Fibroblast of pulmonary artery (primary cell): Measurements from ENCODE around the gene ASB10.

ENCODE experiments used
- DNase-seq: peaks from one replicate; pipeline ENCODE4 v3.0.0-alpha.2; 2010; ENCODE audit warnings: low read depth
- H3K4me3 ChIP-seq: replicated peaks from 2 replicates; pipeline ENCODE4 v1.5.1; 2011; ENCODE audit warnings: low read depth, mild to moderate bottlenecking, control low read depth, low read length, moderate library complexity
- TF ChIP-seq, protein P1 (sequence below): IDR thresholded peaks from 2 replicates; pipeline ENCODE4 v1.5.1; 2011; ENCODE audit warnings: mild to moderate bottlenecking, control low read depth, low read length, inconsistent platforms; ENCODE audit errors: missing control alignments

Gene ASB10

DNA sequence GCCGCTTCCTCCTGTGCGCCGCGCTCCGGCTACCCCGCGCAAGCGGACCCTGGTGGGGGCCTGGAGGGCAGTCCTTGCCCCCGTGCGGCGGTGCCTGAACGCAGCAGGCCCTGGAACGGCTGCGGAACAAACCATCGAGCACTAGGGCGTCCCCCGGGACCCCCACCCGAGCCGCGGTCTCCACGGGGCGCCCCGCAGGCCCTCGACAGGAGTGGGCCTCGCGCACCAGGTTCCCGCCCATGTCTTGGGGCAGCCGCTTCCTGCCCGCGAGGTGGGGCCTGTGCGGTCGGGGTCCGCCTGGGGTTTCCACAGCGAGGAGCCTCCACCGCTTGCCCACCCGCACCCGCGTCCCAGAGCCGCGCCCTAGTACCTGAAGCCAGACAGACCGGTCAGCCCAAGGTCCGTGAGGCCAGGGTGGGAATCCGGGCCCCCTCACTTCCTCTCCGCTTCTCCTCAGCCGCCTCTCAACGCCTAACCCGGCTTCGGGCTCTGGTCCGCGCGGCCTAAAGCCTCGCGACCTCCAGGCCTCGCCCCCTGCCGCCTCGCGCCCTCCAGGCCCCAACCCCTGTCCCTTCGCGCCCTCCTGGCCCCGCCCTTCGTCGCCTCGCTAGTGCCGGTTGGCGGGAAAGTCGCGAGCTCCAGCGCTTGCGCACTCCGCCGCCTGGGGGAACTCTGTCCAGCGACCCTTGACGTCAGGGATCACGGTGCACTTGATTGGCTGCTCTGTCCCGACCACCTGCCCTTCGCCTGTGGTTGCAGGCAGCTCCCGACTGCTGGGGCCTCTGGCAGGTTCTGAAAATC is 12.6 kb downstream of the ASB10 start:
- TF ChIP-seq, protein P1, sequence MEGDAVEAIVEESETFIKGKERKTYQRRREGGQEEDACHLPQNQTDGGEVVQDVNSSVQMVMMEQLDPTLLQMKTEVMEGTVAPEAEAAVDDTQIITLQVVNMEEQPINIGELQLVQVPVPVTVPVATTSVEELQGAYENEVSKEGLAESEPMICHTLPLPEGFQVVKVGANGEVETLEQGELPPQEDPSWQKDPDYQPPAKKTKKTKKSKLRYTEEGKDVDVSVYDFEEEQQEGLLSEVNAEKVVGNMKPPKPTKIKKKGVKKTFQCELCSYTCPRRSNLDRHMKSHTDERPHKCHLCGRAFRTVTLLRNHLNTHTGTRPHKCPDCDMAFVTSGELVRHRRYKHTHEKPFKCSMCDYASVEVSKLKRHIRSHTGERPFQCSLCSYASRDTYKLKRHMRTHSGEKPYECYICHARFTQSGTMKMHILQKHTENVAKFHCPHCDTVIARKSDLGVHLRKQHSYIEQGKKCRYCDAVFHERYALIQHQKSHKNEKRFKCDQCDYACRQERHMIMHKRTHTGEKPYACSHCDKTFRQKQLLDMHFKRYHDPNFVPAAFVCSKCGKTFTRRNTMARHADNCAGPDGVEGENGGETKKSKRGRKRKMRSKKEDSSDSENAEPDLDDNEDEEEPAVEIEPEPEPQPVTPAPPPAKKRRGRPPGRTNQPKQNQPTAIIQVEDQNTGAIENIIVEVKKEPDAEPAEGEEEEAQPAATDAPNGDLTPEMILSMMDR: no peak
- DNase-seq: peak; percentile 31
- H3K4me3 ChIP-seq: no peak overlapping the region

DNA sequence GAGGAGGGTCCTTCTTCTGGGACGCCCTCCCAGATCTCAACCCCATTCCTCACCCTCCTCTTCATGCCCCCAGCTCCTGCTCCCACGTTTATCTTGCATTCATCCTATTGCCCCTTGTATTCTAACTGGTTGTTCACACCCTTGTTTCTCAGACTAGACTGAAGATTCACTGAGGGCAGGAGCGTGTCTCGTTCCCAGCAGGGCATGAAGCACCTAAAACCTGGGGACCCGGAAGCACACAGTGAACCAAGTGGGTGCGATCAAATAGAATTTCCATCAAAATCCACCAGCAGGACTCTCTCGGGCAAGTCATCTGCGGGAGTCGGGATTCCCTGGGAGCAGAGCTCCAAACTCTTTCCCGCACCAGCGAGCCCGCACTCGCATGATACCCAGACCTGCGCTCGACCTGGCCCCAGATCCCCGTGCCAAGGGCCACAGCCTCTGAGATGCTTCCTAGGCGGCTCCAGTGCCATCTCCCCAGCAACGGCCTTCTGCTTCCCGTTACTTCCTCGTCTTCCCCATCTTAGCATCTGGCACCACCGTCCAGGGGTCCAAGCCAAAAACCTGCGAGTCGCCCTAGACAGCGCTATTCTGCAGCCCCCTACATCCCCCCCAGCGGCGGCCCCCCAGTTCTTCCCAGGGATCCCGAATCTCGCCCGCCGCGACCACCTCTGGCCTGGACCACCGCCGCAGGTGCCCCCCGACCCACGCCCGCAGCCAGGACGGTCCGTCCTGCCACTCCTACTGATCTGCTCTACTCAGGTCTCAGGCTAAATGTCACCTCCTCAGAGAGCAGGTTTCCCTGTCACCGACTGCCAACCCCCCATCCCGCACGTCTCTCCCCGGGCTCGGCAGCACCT is 13.4 kb downstream of the ASB10 start:
- DNase-seq: no peak
- no peak overlapping the region for H3K4me3 ChIP-seq
- TF ChIP-seq, protein P1: no peak

DNA sequence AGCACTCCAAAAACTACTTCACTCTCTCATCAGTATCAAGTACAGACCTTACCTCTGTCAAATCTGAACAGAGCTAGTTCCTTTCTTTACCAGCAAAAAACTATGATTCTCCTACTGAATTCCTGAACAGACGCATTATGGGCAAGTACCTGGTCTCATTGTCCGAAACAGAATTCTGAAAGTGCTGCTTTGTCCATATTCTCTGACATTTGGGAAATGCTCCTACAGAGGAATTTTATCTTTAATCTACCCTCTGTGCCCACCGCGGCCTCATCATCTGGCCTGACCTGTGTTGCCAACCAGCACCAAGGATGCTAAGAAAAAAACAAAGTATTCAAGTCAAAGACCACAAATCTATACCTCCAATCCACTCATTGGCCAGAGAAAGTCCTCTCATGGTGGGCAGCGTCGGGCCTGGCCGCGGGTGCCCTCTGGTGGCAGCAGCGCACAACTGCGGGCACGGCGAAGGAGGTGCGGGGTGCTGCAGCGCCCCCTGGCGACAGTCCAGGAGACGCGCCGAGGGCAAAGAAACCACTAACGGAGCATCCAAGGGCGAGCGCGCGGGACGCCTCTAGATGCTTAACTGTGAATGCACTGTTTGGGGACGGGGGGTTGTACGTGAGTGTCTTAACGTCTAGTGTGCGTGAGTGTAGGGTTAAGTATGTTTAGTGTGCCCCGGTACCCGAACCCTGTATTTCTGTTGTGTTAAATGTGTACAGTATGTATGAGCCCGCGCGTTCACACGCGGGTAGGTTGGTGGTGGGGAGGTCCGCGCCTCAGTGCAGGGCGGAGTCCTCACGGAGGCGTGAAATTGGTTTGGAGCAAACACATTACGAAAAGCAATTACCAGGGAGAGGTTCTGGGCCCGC is 14.5 kb downstream of the ASB10 start:
- no peak overlapping the region for H3K4me3 ChIP-seq
- peak; percentile 68 for DNase-seq
- TF ChIP-seq, protein P1: no peak

DNA sequence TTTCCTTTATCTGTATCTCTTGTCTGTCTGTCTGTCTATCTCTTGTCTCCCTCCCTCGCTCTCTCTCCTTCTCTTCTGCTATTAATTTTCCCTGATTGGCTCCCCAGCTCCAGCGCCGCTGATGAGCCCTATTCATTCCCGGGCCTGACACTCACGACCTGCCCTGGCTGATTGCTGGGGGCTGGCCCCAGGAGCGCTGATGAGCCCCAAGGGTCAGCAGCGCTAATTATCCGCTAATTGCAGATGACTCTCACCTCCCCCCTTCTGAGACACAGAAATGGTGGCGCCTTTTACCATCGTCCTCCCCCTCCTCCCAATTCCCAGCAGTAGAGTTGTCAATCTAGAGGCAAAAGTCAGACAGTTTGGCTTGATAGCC is 18.3 kb downstream of the ASB10 start:
- TF ChIP-seq, protein P1: no peak
- no peak for DNase-seq
- H3K4me3 ChIP-seq: no peak overlapping the region

DNA sequence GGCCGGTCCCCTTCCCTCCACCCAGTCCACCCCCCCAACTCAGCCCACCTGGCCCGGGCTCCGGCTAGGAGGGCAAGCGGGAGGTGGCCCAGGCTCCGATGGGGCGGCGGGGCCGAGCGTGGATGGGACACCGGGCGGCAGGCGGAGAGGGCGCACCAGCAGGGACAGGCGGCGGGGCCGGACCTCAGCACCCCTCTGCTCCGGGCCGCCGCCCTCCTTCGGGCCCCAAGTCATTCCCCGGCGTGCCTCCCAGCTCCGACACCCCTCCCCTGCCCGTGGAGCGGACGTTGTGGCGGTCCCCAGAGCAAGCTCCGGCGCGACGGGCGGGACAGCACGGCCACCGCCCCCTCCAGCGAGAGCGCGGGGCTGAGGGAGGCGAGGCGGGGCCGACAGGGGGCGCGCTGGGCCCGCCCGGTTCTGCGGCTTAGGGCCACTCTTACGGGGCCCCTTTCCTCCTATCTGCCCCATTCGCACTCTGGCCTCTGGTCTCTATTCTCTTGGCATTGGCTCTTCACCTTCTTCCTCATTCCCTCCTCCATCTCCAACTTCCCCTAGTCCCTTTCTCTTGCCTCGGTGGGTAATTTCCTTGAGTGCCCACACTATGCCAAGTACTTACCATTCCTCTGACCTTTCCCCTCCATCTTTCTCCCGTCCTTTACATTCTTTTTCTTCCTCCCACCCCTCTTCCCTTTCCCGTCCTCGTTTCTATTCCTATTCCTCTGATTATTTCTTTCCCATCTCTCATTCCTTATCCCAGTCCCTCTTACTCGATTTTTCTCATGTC is 18.9 kb downstream of the ASB10 start:
- DNase-seq: no peak
- no peak overlapping the region for H3K4me3 ChIP-seq
- TF ChIP-seq, protein P1: peak; percentile 30
